ENCODE measurements around the gene GPR33. TPM values are rescaled to one million over a fixed set of nuclear protein-coding genes. Genes with fewer than 3 reads are reported as not detected.

Gene GPR33
- total RNA-seq, 2 experiments from 2014 or later: not detected

DNA sequence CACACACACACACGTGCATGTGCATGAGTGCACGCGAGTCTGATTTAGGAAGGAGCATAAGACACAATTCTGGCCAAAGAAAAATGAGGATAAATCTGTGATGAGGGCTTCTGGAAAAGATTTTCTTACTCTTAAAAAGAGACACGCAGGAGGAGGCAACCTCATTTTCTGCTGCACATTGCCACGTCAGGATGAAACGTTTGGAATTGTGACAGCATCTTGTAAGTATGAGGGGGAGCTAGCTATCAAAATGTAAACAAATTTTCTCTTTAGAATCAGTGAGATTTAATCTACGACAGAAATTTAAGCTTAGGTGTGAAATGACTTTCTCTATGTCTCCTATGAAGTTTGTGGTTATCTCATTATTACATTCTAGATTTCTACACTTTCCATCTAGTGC lies 42.3 kb upstream of the GPR33 start:
- ChIA-PET CTCF (ENCODE audit: unreplicated experiment) (no interaction called here), POLR2A (interaction anchor here (1.2 kb wide), 1 partner anchor 26 kb away, joined by 3 read pairs; no protein-coding TSS in a partner anchor)
- Histone ChIP-seq H3K4me2 (ENCODE audit: low read length) (no peak overlapping the region), H3K4me3 (ENCODE audit: low read depth, low read length, poor library complexity, severe bottlenecking) (no peak overlapping the region), H2AFZ (ENCODE audit: low read length) (no peak overlapping the region), H3K79me2 (ENCODE audit: insufficient read depth, low read depth, low read length) (no peaks in the 10 kb centered on the region), H3K9me3 (ENCODE audit: low read length) (no peaks in the 10 kb centered on the region), H3K36me3 (ENCODE audit: insufficient read depth, low read length) (no peaks in the 10 kb centered on the region), H4K20me1 (ENCODE audit: insufficient read depth, low read length) (no peaks in the 10 kb centered on the region), H3K9me2 (ENCODE audit: insufficient read depth, low read length) (no peaks in the 10 kb centered on the region), H3K4me1 (ENCODE audit: insufficient read depth, low read length, poor library complexity, severe bottlenecking) (no peaks in the 10 kb centered on the region), H3K27ac (ENCODE audit: low read depth, low read length, poor library complexity, severe bottlenecking) (no peak overlapping the region)
- intact Hi-C loops (cut with micrococcal nuclease; ENCODE audit: unreplicated experiment): no loop called here
- TF ChIP-seq EZH2phosphoT487 (IDR thresholded peaks at IDR 0.05; ENCODE audit: borderline replicate concordance, low read depth, low read length): no peak
- TF ChIP-seq, protein P1, sequence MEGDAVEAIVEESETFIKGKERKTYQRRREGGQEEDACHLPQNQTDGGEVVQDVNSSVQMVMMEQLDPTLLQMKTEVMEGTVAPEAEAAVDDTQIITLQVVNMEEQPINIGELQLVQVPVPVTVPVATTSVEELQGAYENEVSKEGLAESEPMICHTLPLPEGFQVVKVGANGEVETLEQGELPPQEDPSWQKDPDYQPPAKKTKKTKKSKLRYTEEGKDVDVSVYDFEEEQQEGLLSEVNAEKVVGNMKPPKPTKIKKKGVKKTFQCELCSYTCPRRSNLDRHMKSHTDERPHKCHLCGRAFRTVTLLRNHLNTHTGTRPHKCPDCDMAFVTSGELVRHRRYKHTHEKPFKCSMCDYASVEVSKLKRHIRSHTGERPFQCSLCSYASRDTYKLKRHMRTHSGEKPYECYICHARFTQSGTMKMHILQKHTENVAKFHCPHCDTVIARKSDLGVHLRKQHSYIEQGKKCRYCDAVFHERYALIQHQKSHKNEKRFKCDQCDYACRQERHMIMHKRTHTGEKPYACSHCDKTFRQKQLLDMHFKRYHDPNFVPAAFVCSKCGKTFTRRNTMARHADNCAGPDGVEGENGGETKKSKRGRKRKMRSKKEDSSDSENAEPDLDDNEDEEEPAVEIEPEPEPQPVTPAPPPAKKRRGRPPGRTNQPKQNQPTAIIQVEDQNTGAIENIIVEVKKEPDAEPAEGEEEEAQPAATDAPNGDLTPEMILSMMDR (conservative IDR thresholded peaks at IDR 0.05; ENCODE audit: low read length): no peak
- BruUV-seq (replicated peaks): no TSS peak
- no peak for DNase-seq (ENCODE audit: low spot score)

DNA sequence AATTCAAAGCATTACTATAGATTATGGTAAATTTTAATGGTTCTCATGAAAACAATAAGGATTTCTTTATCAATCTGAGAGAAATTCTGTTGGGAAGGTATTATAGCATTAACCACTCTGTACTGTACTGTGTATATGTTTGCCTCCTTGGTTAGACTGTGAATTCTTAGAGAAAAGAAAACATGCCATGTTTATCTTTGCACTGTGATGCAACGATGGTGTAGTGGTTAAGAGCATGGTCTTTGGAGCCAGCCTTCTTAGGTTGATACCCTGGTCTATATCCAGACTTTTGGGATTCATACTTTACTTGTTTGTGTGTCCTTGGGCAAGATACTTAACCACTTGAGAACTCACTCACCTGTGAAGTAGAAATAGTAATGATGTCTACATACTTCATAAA lies 41.2 kb upstream of the GPR33 start:
- Histone ChIP-seq H3K36me3 (ENCODE audit: insufficient read depth, low read length) (no peaks in the 10 kb centered on the region), H3K4me2 (ENCODE audit: low read length) (no peak overlapping the region), H3K4me3 (ENCODE audit: low read depth, low read length, poor library complexity, severe bottlenecking) (no peak overlapping the region), H3K9me2 (ENCODE audit: insufficient read depth, low read length) (no peaks in the 10 kb centered on the region), H3K27ac (ENCODE audit: low read depth, low read length, poor library complexity, severe bottlenecking) (no peak overlapping the region), H3K79me2 (ENCODE audit: insufficient read depth, low read depth, low read length) (no peaks in the 10 kb centered on the region), H4K20me1 (ENCODE audit: insufficient read depth, low read length) (no peaks in the 10 kb centered on the region), H3K9me3 (ENCODE audit: low read length) (no peaks in the 10 kb centered on the region), H3K4me1 (ENCODE audit: insufficient read depth, low read length, poor library complexity, severe bottlenecking) (no peaks in the 10 kb centered on the region), H2AFZ (ENCODE audit: low read length) (no peak overlapping the region)
- DNase-seq (ENCODE audit: low spot score): no peak
- no TSS peak for BruUV-seq (replicated peaks)
- TF ChIP-seq, protein P1 (conservative IDR thresholded peaks at IDR 0.05; ENCODE audit: low read length): no peak
- TF ChIP-seq EZH2phosphoT487 (IDR thresholded peaks at IDR 0.05; ENCODE audit: borderline replicate concordance, low read depth, low read length): no peak
- intact Hi-C loops (cut with micrococcal nuclease; ENCODE audit: unreplicated experiment): no loop called here
- POLR2A ChIA-PET: interaction anchor here (0.6 to 0.7 kb wide), 2 partner anchors 13 to 166 kb away, joined by 4 to 5 read pairs; no protein-coding TSS in a partner anchor
- CTCF ChIA-PET (ENCODE audit: unreplicated experiment): no interaction called here

DNA sequence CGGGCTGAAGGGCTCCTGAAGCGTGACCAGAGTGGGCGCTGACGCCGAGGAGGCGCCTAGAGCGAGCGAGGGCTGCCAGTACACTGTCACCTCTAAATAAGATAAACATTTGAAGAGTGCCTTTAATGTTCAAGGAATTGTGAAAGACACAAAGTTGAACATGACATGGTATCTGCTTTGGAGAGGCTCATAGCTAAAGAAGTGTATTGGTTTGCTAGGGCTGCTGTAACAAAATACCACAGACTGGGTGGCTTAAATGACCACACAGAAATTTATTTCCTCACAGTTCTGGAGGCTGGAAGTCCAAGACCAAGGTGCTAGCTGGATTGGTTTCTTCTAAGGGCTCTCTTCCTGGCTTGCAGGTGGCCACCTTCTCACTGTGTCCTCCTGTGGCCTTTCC lies 39.7 kb upstream of the GPR33 start:
- BruUV-seq (replicated peaks): no TSS peak
- TF ChIP-seq, protein P1 (conservative IDR thresholded peaks at IDR 0.05; ENCODE audit: low read length): no peak
- no peak for TF ChIP-seq EZH2phosphoT487 (IDR thresholded peaks at IDR 0.05; ENCODE audit: borderline replicate concordance, low read depth, low read length)
- Histone ChIP-seq H2AFZ (ENCODE audit: low read length) (no peak overlapping the region), H3K36me3 (ENCODE audit: insufficient read depth, low read length) (no peaks in the 10 kb centered on the region), H4K20me1 (ENCODE audit: insufficient read depth, low read length) (no peaks in the 10 kb centered on the region), H3K4me2 (ENCODE audit: low read length) (no peak overlapping the region), H3K27ac (ENCODE audit: low read depth, low read length, poor library complexity, severe bottlenecking) (no peak overlapping the region), H3K4me1 (ENCODE audit: insufficient read depth, low read length, poor library complexity, severe bottlenecking) (no peaks in the 10 kb centered on the region), H3K79me2 (ENCODE audit: insufficient read depth, low read depth, low read length) (no peaks in the 10 kb centered on the region), H3K9me2 (ENCODE audit: insufficient read depth, low read length) (no peaks in the 10 kb centered on the region), H3K9me3 (ENCODE audit: low read length) (no peaks in the 10 kb centered on the region), H3K4me3 (ENCODE audit: low read depth, low read length, poor library complexity, severe bottlenecking) (no peak overlapping the region)
- CTCF ChIA-PET (ENCODE audit: unreplicated experiment): no interaction called here
- POLR2A ChIA-PET: no interaction called here
- intact Hi-C loops (cut with micrococcal nuclease; ENCODE audit: unreplicated experiment): no loop called here
- DNase-seq (ENCODE audit: low spot score): no peak

Data from OCI-LY7 (cell line).